HFFc6 (cell line): Measurements from ENCODE around the gene SLC51B. TPM values are rescaled to one million over a fixed set of nuclear protein-coding genes. Genes with fewer than 3 reads are reported as not detected.
"Not testable (repeated sequence)": the region's sequence is repeated elsewhere in the genome, so short reads cannot be mapped to it uniquely, and the experiment has no call there.

Experiments used
- DNase-seq: peaks from one replicate; pipeline ENCODE4 v3.0.0-alpha.2; 2018
- H3K27ac Mint-ChIP-seq: 2 replicates; pipeline ENCODE4 v1.8.0; 2020; ENCODE audit warnings: mild to moderate bottlenecking, mixed read lengths
- H3K27me3 Mint-ChIP-seq: 2 replicates; pipeline ENCODE4 v1.8.0; 2021; ENCODE audit warnings: mild to moderate bottlenecking, moderate library complexity, mixed read lengths; ENCODE audit not compliant: insufficient read depth
- H3K36me3 Mint-ChIP-seq: 2 replicates; pipeline ENCODE4 v1.8.0; 2021; ENCODE audit warnings: low read depth, mixed read lengths
- H3K4me1 Mint-ChIP-seq: 2 replicates; pipeline ENCODE4 v1.8.0; 2020; ENCODE audit warnings: low read depth, mixed read lengths
- H3K4me3 Mint-ChIP-seq: 2 replicates; pipeline ENCODE4 v1.8.0; 2020; ENCODE audit warnings: mild to moderate bottlenecking, moderate library complexity, mixed read lengths
- H3K9me3 Mint-ChIP-seq: 2 replicates; pipeline ENCODE4 v1.8.0; 2020; ENCODE audit warnings: mild to moderate bottlenecking, mixed read lengths
- CTCF ChIP-seq: fragments of 200-600 bp; sonication (generic); IDR thresholded peaks from 2 replicates; pipeline ENCODE4 v1.5.0; 2021; ENCODE audit warnings: antibody characterized with exemption, mild to moderate bottlenecking
- total RNA-seq, 6 experiments: library from RNA; stranded (reverse); fragmentation: NEBNext Ultra II Directional; extraction: Animal tissue kit (Norgen Biotek cat#: 25700); gene quantifications; 2 replicates in 1 of 6; 3 replicates in 5 of 6; pipeline ENCODE4 v1.2.3, GENCODE V29; 2021

The SLC51B gene
- total RNA-seq, 6 experiments from 2014 or later, result not detected

- Mint-ChIP-seq H3K27ac (no peak overlapping the region), H3K27me3 (peaks cover 3% of the 10 kb centered on the region), H3K4me1 (peaks cover 25% of the 10 kb centered on the region), H3K9me3 (no peaks in the 10 kb centered on the region), H3K4me3 (no peak overlapping the region), H3K36me3 (no peaks in the 10 kb centered on the region)
- no peak for DNase-seq
- TF ChIP-seq CTCF, result no peak
Observed at GRCh38 chr15:65072027-65072426, 26.8 kb downstream of the SLC51B start.

- Mint-ChIP-seq H3K36me3 (no peaks in the 10 kb centered on the region), H3K27me3 (no peaks in the 10 kb centered on the region; the same call in 1 of the 2 replicates), H3K4me3 (no peak overlapping the region), H3K4me1 (peaks cover 25% of the 10 kb centered on the region), H3K9me3 (no peaks in the 10 kb centered on the region), H3K27ac (no peak overlapping the region)
- TF ChIP-seq CTCF, result no peak
- no peak for DNase-seq
Observed at GRCh38 chr15:65072617-65073016, 27.4 kb downstream of the SLC51B start.

- H3K4me3 Mint-ChIP-seq, H3K4me1 Mint-ChIP-seq, H3K27ac Mint-ChIP-seq, DNase-seq, H3K36me3 Mint-ChIP-seq, H3K9me3 Mint-ChIP-seq: not testable (repeated sequence)
- H3K27me3 Mint-ChIP-seq, result peaks cover 13% of the 10 kb centered on the region
Observed at GRCh38 chr15:65074946-65075345, 29.8 kb downstream of the SLC51B start.

GRCh38 chr15:65075607-65076395 lies 30.6 kb downstream of the SLC51B start:
- not testable (repeated sequence) for H3K4me1 Mint-ChIP-seq, DNase-seq, H3K4me3 Mint-ChIP-seq, H3K9me3 Mint-ChIP-seq, H3K27ac Mint-ChIP-seq, H3K36me3 Mint-ChIP-seq
- H3K27me3 Mint-ChIP-seq, result peaks cover 13% of the 10 kb centered on the region

- Mint-ChIP-seq H3K4me1 (no peaks in the 10 kb centered on the region), H3K27me3 (peaks cover 21% of the 10 kb centered on the region), H3K4me3 (no peak within 1 kb of the TSS), H3K9me3 (no peaks in the 10 kb centered on the region), H3K36me3 (no peaks in the 10 kb centered on the region), H3K27ac (no peak within 1 kb of the TSS)
- TF ChIP-seq CTCF, result no peak
- no peak for DNase-seq
Observed at GRCh38 chr15:65076486-65077290, 31.5 kb downstream of the SLC51B start, which contains the start of gene KBTBD13. KBTBD13 (plus strand) TSS chr15:65076746; CDS start chr15:65076816, 70 bp downstream.

- Mint-ChIP-seq H3K27ac (no peak overlapping the region), H3K27me3 (peaks cover 26% of the 10 kb centered on the region), H3K9me3 (no peaks in the 10 kb centered on the region), H3K4me3 (no peak overlapping the region), H3K4me1 (peaks cover 3% of the 10 kb centered on the region), H3K36me3 (no peaks in the 10 kb centered on the region)
- DNase-seq, result no peak
- no peak for TF ChIP-seq CTCF
Observed at GRCh38 chr15:65077291-65077980, 32.2 kb downstream of the SLC51B start.
